D721Med (cell line): Measurements from ENCODE around the gene DNASE2B.

ENCODE experiments used
- DNase-seq: peaks from one replicate; pipeline ENCODE4 v3.0.0; 2011; ENCODE audit warnings: low spot score; ENCODE audit not compliant: insufficient read length
- FAIRE-seq: peaks from 2 replicates; lab custom pipeline; 2011; peaks lifted over from hg19 to GRCh38; lab: Jason Lieb, UNC
- TF ChIP-seq, protein P1 (sequence below): IDR thresholded peaks from 2 replicates; pipeline ENCODE4 v1.5.1; 2012; ENCODE audit warnings: mild to moderate bottlenecking, control low read depth; ENCODE audit not compliant: insufficient read depth; ENCODE audit errors: missing control alignments

Gene DNASE2B

GRCh38 chr1:84462118-84462517 lies 63.8 kb downstream of the DNASE2B start:
- TF ChIP-seq, protein P1, sequence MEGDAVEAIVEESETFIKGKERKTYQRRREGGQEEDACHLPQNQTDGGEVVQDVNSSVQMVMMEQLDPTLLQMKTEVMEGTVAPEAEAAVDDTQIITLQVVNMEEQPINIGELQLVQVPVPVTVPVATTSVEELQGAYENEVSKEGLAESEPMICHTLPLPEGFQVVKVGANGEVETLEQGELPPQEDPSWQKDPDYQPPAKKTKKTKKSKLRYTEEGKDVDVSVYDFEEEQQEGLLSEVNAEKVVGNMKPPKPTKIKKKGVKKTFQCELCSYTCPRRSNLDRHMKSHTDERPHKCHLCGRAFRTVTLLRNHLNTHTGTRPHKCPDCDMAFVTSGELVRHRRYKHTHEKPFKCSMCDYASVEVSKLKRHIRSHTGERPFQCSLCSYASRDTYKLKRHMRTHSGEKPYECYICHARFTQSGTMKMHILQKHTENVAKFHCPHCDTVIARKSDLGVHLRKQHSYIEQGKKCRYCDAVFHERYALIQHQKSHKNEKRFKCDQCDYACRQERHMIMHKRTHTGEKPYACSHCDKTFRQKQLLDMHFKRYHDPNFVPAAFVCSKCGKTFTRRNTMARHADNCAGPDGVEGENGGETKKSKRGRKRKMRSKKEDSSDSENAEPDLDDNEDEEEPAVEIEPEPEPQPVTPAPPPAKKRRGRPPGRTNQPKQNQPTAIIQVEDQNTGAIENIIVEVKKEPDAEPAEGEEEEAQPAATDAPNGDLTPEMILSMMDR = no peak
- no peak for DNase-seq
- no peak for FAIRE-seq
